Kidney epithelial cell (primary cell): ENCODE data around the gene PTTG1IP. TPM values are rescaled to one million over a fixed set of nuclear protein-coding genes. Genes with fewer than 3 reads are reported as not detected.
"Not testable (repeated sequence)": the region's sequence is repeated elsewhere in the genome, so short reads cannot be mapped to it uniquely, and the experiment has no call there.

ENCODE experiments used
- DNase-seq: peaks from one replicate; pipeline ENCODE4 v3.0.0-alpha.2; 2010; ENCODE audit warnings: low read depth
- H3K27me3 ChIP-seq: 2 replicates; pipeline ENCODE4 v1.6.0; 2011; ENCODE audit warnings: low read length; ENCODE audit not compliant: control insufficient read depth, insufficient read depth
- H3K36me3 ChIP-seq: 2 replicates; pipeline ENCODE4 v1.5.1; 2011; ENCODE audit warnings: low read length; ENCODE audit not compliant: control insufficient read depth, insufficient read depth
- H3K4me3 ChIP-seq: 2 replicates; pipeline ENCODE4 v1.5.1; 2011; ENCODE audit warnings: low read depth, mild to moderate bottlenecking, control low read depth, low read length
- total RNA-seq: library from RNA; depleted of rRNA; stranded (reverse); fragments of >200 nt; gene quantifications from 2 replicates; pipeline ENCODE4 v1.2.3, GENCODE V29; 2015
- TF ChIP-seq, protein P1 (sequence below): IDR thresholded peaks from 2 replicates; pipeline ENCODE4 v1.5.1; 2011; ENCODE audit warnings: mild to moderate bottlenecking, moderate library complexity, low read length, control low read depth, inconsistent platforms; ENCODE audit not compliant: insufficient read depth, poor library complexity, severe bottlenecking

The PTTG1IP gene
- total RNA-seq, 1 donor from 2014 or later, result 538 TPM

DNA sequence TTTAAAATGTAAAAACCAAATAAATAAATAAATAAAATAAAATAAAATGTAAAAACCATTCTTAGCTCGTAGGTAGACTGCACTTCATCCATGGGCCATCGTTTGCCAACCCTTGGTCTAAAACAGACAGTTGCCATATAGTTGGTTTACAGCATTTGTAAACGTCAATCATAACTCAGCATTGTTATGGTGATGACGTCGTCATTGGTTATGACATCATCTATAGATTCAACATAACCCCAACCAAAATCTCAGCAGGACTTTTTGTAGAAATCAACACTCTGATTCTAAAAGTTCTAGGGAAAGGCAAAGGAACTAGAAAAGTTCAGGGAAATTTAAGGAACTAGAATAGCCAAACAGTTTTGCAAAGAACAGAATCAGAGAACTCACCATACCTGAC lies 39.8 kb downstream of the PTTG1IP start:
- Histone ChIP-seq H3K4me3 (no peak overlapping the region), H3K27me3 (peaks cover 7% of the 10 kb centered on the region), H3K36me3 (no peaks in the 10 kb centered on the region)
- no peak for DNase-seq
- TF ChIP-seq, protein P1, sequence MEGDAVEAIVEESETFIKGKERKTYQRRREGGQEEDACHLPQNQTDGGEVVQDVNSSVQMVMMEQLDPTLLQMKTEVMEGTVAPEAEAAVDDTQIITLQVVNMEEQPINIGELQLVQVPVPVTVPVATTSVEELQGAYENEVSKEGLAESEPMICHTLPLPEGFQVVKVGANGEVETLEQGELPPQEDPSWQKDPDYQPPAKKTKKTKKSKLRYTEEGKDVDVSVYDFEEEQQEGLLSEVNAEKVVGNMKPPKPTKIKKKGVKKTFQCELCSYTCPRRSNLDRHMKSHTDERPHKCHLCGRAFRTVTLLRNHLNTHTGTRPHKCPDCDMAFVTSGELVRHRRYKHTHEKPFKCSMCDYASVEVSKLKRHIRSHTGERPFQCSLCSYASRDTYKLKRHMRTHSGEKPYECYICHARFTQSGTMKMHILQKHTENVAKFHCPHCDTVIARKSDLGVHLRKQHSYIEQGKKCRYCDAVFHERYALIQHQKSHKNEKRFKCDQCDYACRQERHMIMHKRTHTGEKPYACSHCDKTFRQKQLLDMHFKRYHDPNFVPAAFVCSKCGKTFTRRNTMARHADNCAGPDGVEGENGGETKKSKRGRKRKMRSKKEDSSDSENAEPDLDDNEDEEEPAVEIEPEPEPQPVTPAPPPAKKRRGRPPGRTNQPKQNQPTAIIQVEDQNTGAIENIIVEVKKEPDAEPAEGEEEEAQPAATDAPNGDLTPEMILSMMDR, result no peak

DNA sequence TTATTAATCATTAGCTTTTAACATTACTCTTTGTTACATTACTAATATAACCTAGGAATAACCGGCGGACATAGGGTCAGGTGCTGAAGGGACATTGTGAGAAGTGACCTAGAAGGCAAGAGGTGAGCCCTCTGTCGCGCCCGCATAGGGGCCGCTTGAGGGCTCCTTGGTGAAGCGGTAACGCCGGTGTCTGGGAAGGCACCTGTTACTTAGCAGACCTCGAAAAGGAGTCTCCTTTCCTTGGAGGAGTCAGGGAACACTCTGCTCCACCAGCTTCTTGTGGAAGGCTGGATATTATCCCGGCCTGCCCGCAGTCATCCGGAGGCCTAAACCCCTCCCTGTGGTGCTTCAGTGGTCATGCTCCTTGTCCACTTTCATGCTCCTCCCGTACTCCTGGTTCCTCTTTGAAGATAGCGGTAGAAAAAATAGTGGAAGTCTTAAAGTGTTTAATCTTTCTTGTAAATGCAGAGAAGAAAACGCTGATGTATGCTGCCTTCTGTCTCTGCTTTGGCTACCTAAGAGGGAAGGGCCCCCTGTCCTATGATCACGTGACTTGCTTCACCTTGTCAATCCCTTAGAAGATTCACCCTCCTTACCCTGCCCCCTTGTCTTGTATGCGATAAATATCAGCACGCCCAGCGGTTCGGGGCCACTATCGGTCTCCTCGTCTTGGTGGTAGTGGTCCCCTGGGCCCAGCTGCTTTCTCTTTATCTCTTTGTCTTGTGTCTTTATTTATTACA lies 40.8 kb downstream of the PTTG1IP start:
- not testable (repeated sequence) for H3K27me3 ChIP-seq, H3K36me3 ChIP-seq, H3K4me3 ChIP-seq, DNase-seq

DNA sequence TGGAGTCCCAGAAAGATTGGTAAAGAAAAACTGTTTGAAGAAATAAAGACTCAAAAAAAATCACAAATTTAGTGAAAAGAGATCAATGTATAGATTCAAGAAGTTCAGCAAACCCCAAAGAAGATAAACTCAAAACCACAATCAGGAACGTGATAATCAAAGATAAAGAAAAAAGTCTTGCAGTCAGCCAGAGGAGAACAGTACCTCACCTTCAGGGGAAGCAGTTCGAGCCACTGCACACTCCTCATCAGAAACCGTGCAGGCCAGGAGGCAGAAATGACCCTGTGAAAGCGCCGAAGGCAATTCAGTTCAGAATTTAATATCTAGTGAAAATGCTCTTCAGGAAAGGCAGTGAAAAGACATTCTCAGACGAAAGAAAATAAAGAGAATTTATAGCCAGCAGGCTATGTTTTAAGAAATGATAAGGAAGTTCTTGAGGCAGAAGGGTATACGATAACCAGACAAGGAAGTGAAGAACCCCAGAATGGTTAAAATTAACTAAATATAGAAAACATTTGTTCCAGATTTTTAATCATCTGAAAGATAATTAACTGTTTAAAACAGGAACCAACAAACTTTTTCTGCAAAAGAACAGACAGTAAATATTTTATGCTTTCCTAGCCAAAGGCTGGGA lies 42.1 kb downstream of the PTTG1IP start:
- no peak overlapping the region for H3K4me3 ChIP-seq
- TF ChIP-seq, protein P1, result no peak
- DNase-seq, result no peak

DNA sequence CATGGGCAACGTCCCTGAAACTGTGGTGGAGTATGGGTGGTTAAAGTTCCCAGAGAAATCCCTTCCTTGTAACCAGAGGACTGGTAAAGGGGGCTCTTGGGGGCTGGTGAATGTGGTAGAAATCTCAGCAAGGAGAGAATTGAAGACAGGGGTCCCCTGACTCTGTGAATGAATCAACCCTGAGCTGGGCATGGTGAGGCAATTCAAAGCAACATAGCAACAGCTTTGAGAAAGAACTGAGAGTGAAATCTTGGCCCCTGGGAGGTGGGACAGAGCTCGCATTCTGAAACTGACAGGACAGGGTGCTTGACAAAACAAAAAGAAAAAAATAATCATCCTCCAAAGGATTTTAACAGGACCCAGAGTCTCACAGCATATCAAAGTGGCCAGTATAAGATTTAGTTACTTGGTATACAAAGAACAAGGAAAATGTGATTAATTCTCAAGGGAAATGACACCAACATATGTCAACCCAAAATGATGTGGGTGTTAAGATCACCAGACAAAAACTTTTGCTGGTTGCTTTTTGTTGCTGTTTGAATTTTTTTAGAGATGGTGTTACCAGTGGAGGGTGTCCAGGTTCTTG lies 43.9 kb downstream of the PTTG1IP start:
- H3K27me3 ChIP-seq, result peaks cover 2% of the 10 kb centered on the region
- no peaks in the 10 kb centered on the region for H3K36me3 ChIP-seq
- no peak for DNase-seq
- TF ChIP-seq, protein P1, result no peak
- H3K4me3 ChIP-seq, result no peak overlapping the region

More for the DNA sequence above, 42.1 kb downstream of the PTTG1IP start:
- H3K36me3 ChIP-seq, result no peaks in the 10 kb centered on the region
- H3K27me3 ChIP-seq, result peaks cover 2% of the 10 kb centered on the region

DNA sequence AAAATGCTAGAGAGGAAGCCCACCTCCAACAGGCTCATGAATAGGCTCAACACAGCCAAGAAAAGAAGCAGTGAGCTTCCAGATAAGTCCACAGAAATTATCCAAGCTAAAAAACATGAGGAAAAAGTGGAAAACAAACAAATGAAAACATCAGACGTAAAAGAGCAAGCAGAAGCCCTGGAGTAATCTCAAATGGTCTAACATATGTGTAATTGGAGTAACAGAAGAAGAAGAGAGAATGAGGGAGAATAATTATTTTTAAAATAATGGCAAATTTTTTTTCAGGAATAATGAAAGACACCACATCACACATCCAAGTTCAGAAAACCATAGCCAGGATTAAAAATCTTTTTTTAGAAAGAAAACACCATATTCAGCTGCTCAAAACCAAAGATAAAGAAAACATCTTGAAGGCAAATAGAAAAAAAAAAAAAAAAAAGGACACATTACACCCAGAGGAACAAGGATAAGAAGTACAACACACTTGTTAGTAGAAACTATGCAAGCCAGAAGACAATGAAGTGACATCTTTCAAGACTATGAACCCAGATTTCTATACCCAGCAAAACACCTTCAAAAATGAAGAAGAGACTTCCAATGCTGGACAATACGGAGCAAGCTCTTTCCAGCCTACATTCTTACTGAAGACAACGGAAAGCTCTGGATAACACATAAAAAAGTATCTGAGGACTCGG lies 45.0 kb downstream of the PTTG1IP start:
- DNase-seq, result no peak
- H3K36me3 ChIP-seq, result no peaks in the 10 kb centered on the region

More for the DNA sequence above, 45.0 kb downstream of the PTTG1IP start:
- peaks cover 2% of the 10 kb centered on the region for H3K27me3 ChIP-seq
- no peak overlapping the region for H3K4me3 ChIP-seq
- TF ChIP-seq, protein P1, result no peak
